ENCODE results near the gene SSTR3. TPM values are rescaled to one million over a fixed set of nuclear protein-coding genes. Genes with fewer than 3 reads are reported as not detected.

The SSTR3 gene
- total and polyA plus RNA-seq, 4 donors: 0.19 TPM; not detected in 3

DNA sequence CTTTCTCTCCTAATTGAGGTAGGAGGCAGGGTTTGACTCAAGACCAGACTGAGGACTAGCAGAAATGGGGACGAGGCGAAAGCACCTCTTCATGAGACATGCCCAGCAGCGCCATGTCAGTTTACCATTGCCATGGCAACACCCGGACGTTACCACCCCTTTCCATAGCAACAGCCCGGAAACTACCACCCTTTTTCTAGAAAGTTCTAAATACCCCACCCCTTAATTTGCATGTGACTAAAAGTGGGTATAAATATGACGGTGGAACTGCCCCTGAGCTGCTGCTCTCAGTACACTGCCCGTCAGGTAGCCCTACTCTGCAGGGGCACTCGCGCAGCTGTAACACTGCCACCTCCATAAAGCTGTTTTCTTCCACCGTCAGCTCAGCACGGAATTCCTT, 37.7 kb upstream of the SSTR3 start:
- no peaks in the 10 kb centered on the region for H3K27me3 ChIP-seq (ENCODE audit: control insufficient read depth in 4 of 4, insufficient read depth in 4 of 4, low read length in 3 of 4)

GRCh38 chr22:37248251-37248650, 36.0 kb upstream of the SSTR3 start:
- WGBS: 71% methylated on average over 6 of the region's 6 CpGs
- H3K27me3 ChIP-seq (ENCODE audit: control insufficient read depth in 4 of 4, insufficient read depth in 4 of 4, low read length in 3 of 4): no peaks in the 10 kb centered on the region
- H3K4me1 ChIP-seq (ENCODE audit: control insufficient read depth in 4 of 4, insufficient read depth in 4 of 4, low read length in 3 of 4): no peaks in the 10 kb centered on the region
- no peaks in the 10 kb centered on the region for H3K9me3 ChIP-seq (ENCODE audit: control insufficient read depth in 4 of 4, low read length in 3 of 4)
- no peak overlapping the region for H3K27ac ChIP-seq (ENCODE audit: low read depth in 1 of 2, low read length in 2 of 2)
- DNase-seq (ENCODE audit: low spot score): no peak
- no peak overlapping the region for H3K9ac ChIP-seq (ENCODE audit: low read depth in 1 of 2, low read length in 2 of 2)
- H3K4me3 ChIP-seq (ENCODE audit: low read depth in 1 of 3, low read length in 3 of 3): no peak overlapping the region
- TF ChIP-seq, protein P1, sequence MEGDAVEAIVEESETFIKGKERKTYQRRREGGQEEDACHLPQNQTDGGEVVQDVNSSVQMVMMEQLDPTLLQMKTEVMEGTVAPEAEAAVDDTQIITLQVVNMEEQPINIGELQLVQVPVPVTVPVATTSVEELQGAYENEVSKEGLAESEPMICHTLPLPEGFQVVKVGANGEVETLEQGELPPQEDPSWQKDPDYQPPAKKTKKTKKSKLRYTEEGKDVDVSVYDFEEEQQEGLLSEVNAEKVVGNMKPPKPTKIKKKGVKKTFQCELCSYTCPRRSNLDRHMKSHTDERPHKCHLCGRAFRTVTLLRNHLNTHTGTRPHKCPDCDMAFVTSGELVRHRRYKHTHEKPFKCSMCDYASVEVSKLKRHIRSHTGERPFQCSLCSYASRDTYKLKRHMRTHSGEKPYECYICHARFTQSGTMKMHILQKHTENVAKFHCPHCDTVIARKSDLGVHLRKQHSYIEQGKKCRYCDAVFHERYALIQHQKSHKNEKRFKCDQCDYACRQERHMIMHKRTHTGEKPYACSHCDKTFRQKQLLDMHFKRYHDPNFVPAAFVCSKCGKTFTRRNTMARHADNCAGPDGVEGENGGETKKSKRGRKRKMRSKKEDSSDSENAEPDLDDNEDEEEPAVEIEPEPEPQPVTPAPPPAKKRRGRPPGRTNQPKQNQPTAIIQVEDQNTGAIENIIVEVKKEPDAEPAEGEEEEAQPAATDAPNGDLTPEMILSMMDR (IDR thresholded peaks at IDR 0.05; ENCODE audit: low read depth, low read length, missing input control): no peak
- TF ChIP-seq EGR1 (IDR thresholded peaks at IDR 0.05; ENCODE audit: low read depth in 2 of 2) (no peak), NR2F2 (IDR thresholded peaks at IDR 0.05) (no peak), ZBTB33 (IDR thresholded peaks at IDR 0.05) (no peak), YY1 (IDR thresholded peaks at IDR 0.05) (no peak), RAD21 (IDR thresholded peaks at IDR 0.05) (no peak), ATF3 (IDR thresholded peaks at IDR 0.05) (no peak), FOXA1 (IDR thresholded peaks at IDR 0.05) (no peak)
- TF ChIP-seq, protein P2, sequence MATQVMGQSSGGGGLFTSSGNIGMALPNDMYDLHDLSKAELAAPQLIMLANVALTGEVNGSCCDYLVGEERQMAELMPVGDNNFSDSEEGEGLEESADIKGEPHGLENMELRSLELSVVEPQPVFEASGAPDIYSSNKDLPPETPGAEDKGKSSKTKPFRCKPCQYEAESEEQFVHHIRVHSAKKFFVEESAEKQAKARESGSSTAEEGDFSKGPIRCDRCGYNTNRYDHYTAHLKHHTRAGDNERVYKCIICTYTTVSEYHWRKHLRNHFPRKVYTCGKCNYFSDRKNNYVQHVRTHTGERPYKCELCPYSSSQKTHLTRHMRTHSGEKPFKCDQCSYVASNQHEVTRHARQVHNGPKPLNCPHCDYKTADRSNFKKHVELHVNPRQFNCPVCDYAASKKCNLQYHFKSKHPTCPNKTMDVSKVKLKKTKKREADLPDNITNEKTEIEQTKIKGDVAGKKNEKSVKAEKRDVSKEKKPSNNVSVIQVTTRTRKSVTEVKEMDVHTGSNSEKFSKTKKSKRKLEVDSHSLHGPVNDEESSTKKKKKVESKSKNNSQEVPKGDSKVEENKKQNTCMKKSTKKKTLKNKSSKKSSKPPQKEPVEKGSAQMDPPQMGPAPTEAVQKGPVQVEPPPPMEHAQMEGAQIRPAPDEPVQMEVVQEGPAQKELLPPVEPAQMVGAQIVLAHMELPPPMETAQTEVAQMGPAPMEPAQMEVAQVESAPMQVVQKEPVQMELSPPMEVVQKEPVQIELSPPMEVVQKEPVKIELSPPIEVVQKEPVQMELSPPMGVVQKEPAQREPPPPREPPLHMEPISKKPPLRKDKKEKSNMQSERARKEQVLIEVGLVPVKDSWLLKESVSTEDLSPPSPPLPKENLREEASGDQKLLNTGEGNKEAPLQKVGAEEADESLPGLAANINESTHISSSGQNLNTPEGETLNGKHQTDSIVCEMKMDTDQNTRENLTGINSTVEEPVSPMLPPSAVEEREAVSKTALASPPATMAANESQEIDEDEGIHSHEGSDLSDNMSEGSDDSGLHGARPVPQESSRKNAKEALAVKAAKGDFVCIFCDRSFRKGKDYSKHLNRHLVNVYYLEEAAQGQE (IDR thresholded peaks at IDR 0.05): no peak
- H3K36me3 ChIP-seq (ENCODE audit: control insufficient read depth in 4 of 4, insufficient read depth in 3 of 4, low read depth in 1 of 4, low read length in 3 of 4): no peaks in the 10 kb centered on the region

More for the DNA sequence above, 37.7 kb upstream of the SSTR3 start:
- Histone ChIP-seq H3K36me3 (ENCODE audit: control insufficient read depth in 4 of 4, insufficient read depth in 3 of 4, low read depth in 1 of 4, low read length in 3 of 4) (no peaks in the 10 kb centered on the region), H3K4me3 (ENCODE audit: low read depth in 1 of 3, low read length in 3 of 3) (no peak overlapping the region), H3K4me1 (ENCODE audit: control insufficient read depth in 4 of 4, insufficient read depth in 4 of 4, low read length in 3 of 4) (no peaks in the 10 kb centered on the region), H3K27ac (ENCODE audit: low read depth in 1 of 2, low read length in 2 of 2) (no peak overlapping the region), H3K9me3 (ENCODE audit: control insufficient read depth in 4 of 4, low read length in 3 of 4) (no peaks in the 10 kb centered on the region), H3K9ac (ENCODE audit: low read depth in 1 of 2, low read length in 2 of 2) (no peak overlapping the region)
- TF ChIP-seq RAD21 (IDR thresholded peaks at IDR 0.05) (no peak), ATF3 (IDR thresholded peaks at IDR 0.05) (no peak), SP1 (IDR thresholded peaks at IDR 0.05) (no peak), HNF4G (IDR thresholded peaks at IDR 0.05) (no peak), FOXA2 (IDR thresholded peaks at IDR 0.05) (no peak), FOXA1 (IDR thresholded peaks at IDR 0.05) (no peak), NR2F2 (IDR thresholded peaks at IDR 0.05) (no peak), TAF1 (conservative IDR thresholded peaks at IDR 0.05) (no peak), EGR1 (IDR thresholded peaks at IDR 0.05; ENCODE audit: low read depth in 2 of 2) (no peak)
- TF ChIP-seq, protein P3, sequence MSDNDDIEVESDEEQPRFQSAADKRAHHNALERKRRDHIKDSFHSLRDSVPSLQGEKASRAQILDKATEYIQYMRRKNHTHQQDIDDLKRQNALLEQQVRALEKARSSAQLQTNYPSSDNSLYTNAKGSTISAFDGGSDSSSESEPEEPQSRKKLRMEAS (IDR thresholded peaks at IDR 0.05): no peak
- no peak for DNase-seq (ENCODE audit: low spot score)
- 84% methylated on average over 12 of the region's 12 CpGs for WGBS

All from liver (tissue), 9 donors.